ENCODE measurements around the gene ESR2. TPM values are rescaled to one million over a fixed set of nuclear protein-coding genes. Genes with fewer than 3 reads are reported as not detected.

The ESR2 gene
- total RNA-seq, 1 donor from 2014 or later, result 0.31 TPM

DNA sequence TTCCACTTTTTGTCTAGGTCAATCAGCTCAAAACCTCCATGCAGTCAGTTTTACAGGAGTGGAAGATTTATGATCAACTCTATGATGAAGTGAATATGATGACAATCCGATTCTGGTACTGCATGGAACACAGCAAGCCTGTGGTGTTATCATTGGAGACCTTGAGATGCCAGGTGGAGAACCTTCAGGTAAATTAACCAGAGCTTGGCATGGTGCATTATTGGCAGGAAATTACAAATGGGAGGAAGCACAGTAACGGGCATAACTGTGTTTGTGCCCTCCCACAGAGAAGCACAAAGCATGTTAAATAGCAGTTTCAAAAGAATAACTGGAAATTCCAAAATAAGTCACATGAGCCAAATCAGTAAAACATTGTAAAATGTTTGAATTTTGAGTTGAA is 135.6 kb downstream of the ESR2 start:
- Mint-ChIP-seq H3K27ac (no peak overlapping the region), H3K4me1 (peaks cover 2% of the 10 kb centered on the region), H3K36me3 (peaks cover 39% of the 10 kb centered on the region), H3K9me3 (peaks cover 3% of the 10 kb centered on the region), H3K4me3 (no peak overlapping the region), H3K27me3 (ENCODE audit: low read depth) (no peaks in the 10 kb centered on the region)
- TF ChIP-seq CTCF (IDR thresholded peaks at IDR 0.05; ENCODE audit: unreplicated experiment), result no peak
- DNase-seq (ENCODE audit: low spot score in 2 of 2, unreplicated experiment in 2 of 2), result no peak

DNA sequence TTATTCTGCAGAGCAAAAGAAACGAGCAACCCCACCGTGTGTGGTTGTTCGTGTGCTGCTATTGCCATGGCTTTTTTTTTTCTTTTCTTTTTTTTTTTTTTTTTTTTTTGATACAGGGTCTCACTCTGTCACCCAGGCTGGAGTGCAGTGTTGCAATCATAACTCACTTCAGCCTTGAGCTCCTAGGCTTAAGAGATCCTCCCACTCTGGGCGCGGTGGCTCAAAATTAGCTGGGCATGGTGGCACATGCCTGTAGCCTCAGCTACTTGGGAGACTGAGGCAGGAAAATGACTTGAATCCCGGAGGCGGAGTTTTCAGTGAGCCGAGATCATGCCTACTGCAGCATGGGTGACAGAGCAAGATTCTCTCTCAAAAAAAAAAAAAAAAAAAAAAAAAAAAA is 144.2 kb downstream of the ESR2 start:
- no peak for TF ChIP-seq CTCF (IDR thresholded peaks at IDR 0.05; ENCODE audit: unreplicated experiment)
- Mint-ChIP-seq H3K4me3 (no peak overlapping the region), H3K27ac (no peak overlapping the region), H3K27me3 (ENCODE audit: low read depth) (no peaks in the 10 kb centered on the region), H3K36me3 (peaks cover 25% of the 10 kb centered on the region), H3K9me3 (no peaks in the 10 kb centered on the region), H3K4me1 (no peaks in the 10 kb centered on the region)
- DNase-seq (ENCODE audit: low spot score in 2 of 2, unreplicated experiment in 2 of 2), result no peak

DNA sequence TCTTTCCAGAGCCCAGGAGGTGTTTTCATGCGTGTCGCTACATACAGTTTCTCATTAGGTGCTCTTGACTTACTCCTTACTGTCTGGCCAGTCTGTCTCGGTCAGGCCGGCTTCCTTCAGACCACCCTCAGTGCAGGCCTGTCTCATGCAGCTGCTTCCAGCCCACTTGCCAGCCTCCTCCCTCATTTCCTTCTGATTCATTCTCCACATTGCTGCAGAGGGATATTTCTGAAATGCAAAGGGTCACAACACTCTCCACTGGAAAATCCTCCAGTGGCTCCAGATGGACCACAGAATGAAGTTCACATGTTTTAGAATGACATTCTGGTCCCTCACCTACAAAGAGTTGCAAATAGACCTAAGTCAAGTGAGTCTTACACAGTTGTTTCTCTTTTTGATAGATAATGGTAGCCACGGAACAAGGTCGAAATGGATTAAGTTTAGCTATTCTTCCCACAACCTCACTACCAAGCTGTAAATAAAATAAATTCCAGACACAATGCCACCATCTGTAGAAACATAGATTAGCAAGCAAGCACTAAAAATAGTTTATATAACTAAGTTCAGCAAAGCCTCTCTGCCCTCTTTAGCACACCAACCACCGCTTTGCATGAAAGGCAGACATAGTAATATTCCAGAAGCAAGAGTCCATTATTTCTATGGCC is 146.9 kb downstream of the ESR2 start:
- TF ChIP-seq CTCF (IDR thresholded peaks at IDR 0.05; ENCODE audit: unreplicated experiment), result no peak
- Mint-ChIP-seq H3K36me3 (peaks cover 23% of the 10 kb centered on the region), H3K27ac (no peak overlapping the region), H3K4me3 (no peak overlapping the region), H3K4me1 (no peaks in the 10 kb centered on the region), H3K27me3 (ENCODE audit: low read depth) (no peaks in the 10 kb centered on the region), H3K9me3 (no peaks in the 10 kb centered on the region)
- DNase-seq (ENCODE audit: low spot score in 2 of 2, unreplicated experiment in 2 of 2), result no peak

GRCh38 chr14:64137657-64138290 is 156.4 kb downstream of the ESR2 start:
- Mint-ChIP-seq H3K36me3 (peaks cover 34% of the 10 kb centered on the region), H3K4me3 (no peak overlapping the region), H3K27ac (no peak overlapping the region), H3K27me3 (ENCODE audit: low read depth) (no peaks in the 10 kb centered on the region), H3K4me1 (no peaks in the 10 kb centered on the region), H3K9me3 (no peaks in the 10 kb centered on the region)
- no peak for DNase-seq (ENCODE audit: low spot score in 2 of 2, unreplicated experiment in 2 of 2)
- no peak for TF ChIP-seq CTCF (IDR thresholded peaks at IDR 0.05; ENCODE audit: unreplicated experiment)

- Mint-ChIP-seq H3K27ac (no peak overlapping the region), H3K4me3 (no peak overlapping the region), H3K4me1 (no peaks in the 10 kb centered on the region), H3K36me3 (peaks cover 58% of the 10 kb centered on the region), H3K27me3 (ENCODE audit: low read depth) (no peaks in the 10 kb centered on the region), H3K9me3 (peaks cover 12% of the 10 kb centered on the region)
- no peak for DNase-seq (ENCODE audit: low spot score in 2 of 2, unreplicated experiment in 2 of 2)
- TF ChIP-seq CTCF (IDR thresholded peaks at IDR 0.05; ENCODE audit: unreplicated experiment), result no peak
These were observed 167.6 kb downstream of the ESR2 start for GRCh38 chr14:64126548-64126947.

Data from mesothelial cell of epicardium (in vitro differentiated cells).